AG08396 (cell line): ENCODE measurements around the gene GIT2.
"Not testable (repeated sequence)": the region's sequence is repeated elsewhere in the genome, so short reads cannot be mapped to it uniquely, and the experiment has no call there.

Experiments
- DNase-seq: peaks from one replicate; pipeline ENCODE4 v3.0.0; 2012; ENCODE audit warnings: low spot score, mixed read lengths

Gene GIT2

DNA sequence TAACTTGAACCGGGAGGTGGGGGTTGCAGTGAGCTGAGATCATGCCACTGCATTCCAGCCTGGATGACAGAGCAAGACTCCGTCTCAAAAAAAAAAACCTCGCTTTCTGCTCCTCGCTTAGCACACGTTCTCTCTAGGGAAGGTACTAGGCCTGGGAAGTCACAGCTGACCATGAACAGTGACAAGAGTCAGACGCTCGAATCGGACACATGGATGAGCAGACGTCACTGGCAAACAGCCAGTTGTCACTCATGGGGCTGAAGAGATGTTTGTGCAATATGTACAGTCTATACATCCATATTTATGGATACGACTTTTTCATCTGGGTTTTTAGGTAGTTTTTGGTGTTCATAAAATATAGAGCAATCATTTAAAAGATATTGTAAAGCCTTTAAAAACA, 76.7 kb downstream of the GIT2 start:
- no peak for DNase-seq

DNA sequence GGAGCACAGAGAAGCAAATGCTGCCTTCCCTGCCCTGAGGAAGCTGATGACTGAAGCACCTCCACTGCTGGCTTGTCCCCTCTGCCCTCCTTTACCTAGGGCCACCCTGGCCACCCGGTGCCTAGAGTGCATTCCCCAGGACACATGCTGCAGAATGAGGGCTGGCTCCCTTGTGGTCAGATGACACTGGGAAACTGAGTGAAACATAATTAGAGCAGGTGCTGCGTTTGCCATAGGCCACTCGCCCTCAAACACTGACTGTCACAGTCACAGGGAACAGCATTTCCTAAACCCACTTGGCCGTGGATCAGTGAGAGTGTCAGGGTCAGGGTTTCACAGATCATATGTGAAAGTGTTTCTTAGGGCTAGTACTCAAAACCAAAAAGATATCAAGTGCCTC, 80.1 kb downstream of the GIT2 start:
- DNase-seq: no peak

- DNase-seq: no peak
Measured at GRCh38 chr12:109915171-109916040, 80.8 kb downstream of the GIT2 start.

DNA sequence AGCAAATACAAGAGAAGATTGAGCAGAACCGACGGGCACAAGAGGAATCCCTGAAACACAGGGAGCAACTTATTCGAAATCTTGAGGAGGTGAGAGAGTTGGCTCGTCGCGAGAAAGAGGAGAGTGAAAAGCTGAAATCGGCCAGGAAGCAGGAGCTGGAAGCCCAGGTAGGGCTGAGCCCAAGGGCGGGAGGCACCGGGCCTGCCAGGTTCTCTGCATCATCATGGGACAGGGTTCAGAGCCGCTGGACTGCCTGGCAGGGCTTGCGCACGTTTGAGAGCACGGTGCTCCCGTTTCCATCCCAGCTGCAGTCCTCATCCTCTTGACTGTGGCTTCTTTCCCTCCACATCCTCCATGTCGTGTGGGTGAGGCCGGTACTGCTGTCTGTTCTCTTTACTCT, 81.7 kb downstream of the GIT2 start:
- DNase-seq: no peak

GRCh38 chr12:109912855-109913321, 83.3 kb downstream of the GIT2 start:
- DNase-seq: no peak

DNA sequence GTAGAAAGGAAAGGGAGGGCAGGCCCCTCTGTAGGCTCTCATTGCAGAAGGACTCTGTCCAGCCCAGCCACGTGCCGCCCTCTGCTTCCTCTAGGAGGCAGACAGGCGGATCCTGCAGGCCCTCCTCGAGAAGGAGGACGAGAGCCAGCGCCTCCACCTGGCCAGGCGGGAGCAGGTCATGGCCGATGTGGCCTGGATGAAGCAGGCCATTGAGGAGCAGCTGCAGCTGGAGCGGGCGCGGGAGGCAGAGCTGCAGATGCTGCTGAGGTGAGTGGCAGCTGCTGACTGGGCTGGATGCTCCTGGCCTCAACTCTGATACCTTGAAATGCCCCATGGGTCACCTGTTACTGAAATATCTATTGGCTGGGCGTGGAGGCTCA, 85.2 kb downstream of the GIT2 start:
- DNase-seq: peak; percentile 63

DNA sequence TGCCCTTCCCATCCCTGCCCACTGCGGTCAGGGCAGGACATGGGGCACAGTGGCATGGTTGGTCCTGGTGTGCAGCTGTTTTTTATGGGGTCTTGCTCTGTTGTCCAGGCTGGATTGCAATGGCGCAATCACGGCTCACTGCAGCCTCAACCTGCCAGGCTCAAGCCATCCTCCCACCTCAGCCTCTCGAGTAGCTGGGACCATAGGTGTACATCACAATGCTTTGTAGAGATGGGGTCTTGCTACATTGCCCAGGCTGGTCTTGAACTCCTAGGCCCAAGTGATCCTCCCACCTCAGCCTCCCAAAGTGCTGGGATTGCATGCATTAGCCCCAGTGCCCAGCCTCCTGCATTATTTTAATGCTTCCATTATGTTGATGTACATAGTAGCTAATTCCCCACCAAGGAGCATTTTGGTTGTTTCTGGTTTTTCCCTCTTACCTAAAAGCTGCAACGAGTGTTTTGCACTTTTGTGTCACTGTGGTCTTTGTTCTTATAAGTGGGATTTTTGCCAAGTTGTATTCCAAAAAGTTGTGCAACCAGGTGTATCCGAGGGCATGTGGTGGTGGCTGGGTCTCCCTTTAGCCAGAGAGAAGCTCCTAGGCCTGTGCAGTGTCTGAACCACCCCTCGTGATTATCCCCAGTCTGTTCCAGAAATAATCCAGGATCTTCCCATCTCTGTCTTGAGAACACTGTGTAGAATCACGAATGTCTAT, 85.8 kb downstream of the GIT2 start:
- DNase-seq: no peak

DNA sequence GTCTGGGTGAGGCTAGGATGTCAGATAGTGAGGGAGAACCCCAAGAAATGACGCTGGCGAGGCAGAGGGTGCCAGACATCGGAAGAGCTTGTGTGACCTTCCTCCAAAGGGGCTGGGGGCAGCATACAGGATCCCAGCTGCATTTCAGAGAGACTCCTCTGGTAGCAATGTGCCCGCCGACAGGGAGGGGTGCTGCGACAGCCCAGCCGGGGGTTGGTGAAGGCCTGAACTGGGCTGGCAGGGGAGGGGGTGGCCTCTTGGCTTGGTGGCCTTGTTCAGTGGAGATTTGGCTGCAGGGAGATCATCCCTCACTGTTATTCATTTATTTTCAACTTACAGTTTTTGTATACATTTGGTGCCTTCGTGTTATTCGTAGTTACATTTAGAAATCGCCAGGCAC, 90.9 kb downstream of the GIT2 start:
- DNase-seq: no peak

GRCh38 chr12:109902891-109903418, 93.2 kb downstream of the GIT2 start:
- no peak for DNase-seq

DNA sequence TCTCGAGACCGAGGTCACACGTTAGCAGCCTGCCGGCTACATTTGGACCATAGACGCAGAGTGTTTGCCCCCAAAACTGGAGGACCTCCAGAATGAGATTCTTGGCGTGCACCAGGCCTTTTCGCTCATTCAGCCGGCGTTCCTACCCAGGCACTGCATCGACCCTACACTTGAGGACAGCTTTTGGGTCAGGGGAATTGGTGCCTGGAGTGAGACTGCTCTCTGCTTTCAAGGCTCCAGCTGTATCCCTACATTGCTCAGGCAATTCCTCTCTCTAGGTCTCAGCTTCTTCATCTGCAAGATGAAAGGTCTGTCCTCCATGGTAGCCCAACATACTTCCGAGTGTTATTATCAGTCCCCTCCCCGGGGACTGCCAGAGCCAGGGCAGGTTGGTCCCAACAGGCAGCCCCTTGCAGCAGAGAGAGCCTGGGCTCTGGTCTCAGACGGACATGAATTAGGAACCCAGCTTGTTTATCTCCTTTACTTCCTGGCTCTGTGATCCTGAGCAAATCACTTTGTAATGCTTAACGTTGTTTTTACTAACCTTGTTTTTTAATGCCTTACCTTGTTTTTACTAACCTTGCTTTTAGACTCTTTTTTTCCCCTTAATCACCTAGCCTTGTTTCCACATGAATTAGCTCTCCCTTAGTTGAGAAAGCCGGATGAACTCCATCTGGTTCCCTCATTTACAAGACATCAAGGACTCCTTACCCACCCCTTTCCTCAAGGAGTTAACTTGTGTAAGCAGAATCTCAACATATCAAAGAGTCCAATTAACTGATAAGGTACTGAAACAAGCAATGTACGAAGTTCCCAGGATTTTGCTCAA, 95.2 kb downstream of the GIT2 start:
- peak; percentile 57 for DNase-seq

GRCh38 chr12:109899783-109900751, 96.1 kb downstream of the GIT2 start, which contains the start of gene TCHP:
Gene TCHP (plus strand): TSS chr12:109900274. CDS start chr12:109903027, 2,753 bp downstream.
- peak; percentile 93 for DNase-seq

DNA sequence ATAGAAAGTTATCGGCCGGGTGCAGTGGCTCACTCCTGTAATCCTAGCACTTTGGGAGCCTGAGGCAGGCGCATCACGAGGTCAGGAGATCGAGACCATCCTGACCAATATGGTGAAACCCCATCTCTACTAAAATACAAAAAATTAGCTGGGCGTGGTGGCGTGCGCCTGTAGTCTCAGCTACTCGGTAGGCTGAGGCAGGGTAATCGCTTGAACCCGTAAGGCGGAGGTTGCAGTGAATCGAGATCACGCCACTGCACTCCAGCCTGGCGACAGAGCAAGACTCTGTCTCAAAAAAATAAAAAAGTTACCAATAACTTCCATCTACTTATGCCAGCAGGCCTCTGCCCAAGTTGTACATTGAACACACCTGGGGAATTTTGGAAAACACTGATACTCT, 96.8 kb downstream of the GIT2 start:
- DNase-seq: not testable (repeated sequence)

DNA sequence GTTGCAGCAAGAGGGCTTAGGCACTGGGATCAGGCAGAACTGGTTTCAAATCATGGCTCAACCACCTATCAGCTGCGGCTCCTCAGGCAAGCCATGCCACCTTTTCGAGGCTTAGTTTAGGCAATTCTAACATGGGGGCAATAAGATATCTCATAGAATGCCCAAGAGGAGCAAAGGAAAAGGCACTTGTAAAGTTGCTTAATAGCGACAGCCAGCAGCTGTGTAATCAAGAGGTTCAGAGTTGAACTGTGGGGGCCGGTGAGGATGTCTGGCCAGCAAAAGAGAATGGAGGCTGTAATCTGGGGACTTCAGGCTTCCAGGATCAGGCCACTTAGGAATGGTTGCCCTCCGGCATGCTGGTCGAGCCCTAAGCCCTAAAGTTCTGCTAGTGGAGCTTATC, 99.1 kb downstream of the GIT2 start:
- DNase-seq: no peak

DNA sequence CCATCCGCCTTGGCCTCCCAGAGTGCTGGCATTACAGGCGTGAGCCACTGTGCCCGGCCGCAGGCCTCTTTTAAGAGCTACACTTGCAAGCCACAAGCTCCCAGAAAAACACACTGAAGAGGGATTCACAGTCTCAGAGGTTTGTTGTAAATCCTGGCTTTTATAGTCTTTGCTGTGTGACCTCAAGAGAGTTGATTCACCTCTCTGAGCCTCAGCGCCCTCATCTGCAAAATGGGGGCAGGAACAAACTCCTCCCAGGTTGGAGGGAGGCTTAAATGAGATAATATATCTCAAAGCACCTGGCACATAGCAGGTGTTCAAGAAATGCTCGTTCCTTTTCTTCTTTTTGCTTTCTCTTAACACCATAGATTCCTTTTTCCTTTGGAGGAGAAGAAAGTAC, 100.0 kb downstream of the GIT2 start:
- no peak for DNase-seq

DNA sequence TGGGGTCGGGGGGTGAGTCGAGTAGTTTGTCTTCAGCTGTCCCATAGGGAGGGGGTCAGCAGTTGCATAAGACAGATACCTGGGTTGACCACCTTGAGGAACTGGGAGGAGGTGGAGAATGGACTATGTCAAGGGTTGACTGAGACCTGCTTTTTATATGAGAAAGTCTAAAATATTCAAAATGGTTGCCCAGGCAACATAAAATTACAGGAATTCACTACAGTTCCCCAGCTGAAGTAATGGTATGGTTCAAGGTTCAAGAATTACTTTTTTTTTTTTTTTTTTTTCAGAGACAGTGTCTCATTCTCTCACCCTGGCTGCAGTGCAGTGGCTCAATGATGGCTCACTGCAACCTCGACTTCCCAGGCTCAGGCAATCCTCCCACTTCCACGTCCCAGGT, 101.2 kb downstream of the GIT2 start:
- DNase-seq: no peak

- no peak for DNase-seq
Measured at GRCh38 chr12:109893261-109893995, 102.7 kb downstream of the GIT2 start.

- no peak for DNase-seq
Measured at GRCh38 chr12:109892748-109893147, 103.4 kb downstream of the GIT2 start.

- DNase-seq: no peak
Measured at GRCh38 chr12:109892165-109892715, 103.9 kb downstream of the GIT2 start.

- DNase-seq: not testable (repeated sequence)
Measured at GRCh38 chr12:109891731-109892130, 104.4 kb downstream of the GIT2 start.
